Measurements from ENCODE around the gene HSDL2. TPM values are rescaled to one million over a fixed set of nuclear protein-coding genes. Genes with fewer than 3 reads are reported as not detected.

Gene HSDL2
- total RNA-seq, 1 experiment from 2014 or later = 37.0 TPM

GRCh38 chr9:112354081-112354743 lies 25.7 kb upstream of the HSDL2 start:
- H3K27me3 ChIP-seq (ENCODE audit: low read length) = no peaks in the 10 kb centered on the region
- BruUV-seq (replicated peaks) = no TSS peak
- H3K9ac ChIP-seq (ENCODE audit: low read length) = no peak overlapping the region
- no peak overlapping the region for H3K4me3 ChIP-seq (ENCODE audit: low read length)
- H3K9me2 ChIP-seq (replicated peaks; ENCODE audit: low read length) = no peaks in the 10 kb centered on the region
- intact Hi-C loops (cut with micrococcal nuclease) = no loop called here
- no peak for DNase-seq
- CTCF ChIA-PET = no interaction called here
- no peak for TF ChIP-seq CTCF (conservative IDR thresholded peaks at IDR 0.05; ENCODE audit: low read depth, low read length)
- TF ChIP-seq EZH2 (IDR thresholded peaks at IDR 0.05; ENCODE audit: low read length, unreplicated experiment) = no peak
- no peak for TF ChIP-seq EZH2phosphoT487 (IDR thresholded peaks at IDR 0.05; ENCODE audit: borderline replicate concordance, low read length)
- no peak overlapping the region for H3K4me2 ChIP-seq (ENCODE audit: low read length)
- no peaks in the 10 kb centered on the region for H3K36me3 ChIP-seq (ENCODE audit: low read depth, low read length)
- no peak overlapping the region for H3K27ac ChIP-seq (ENCODE audit: low read length)
- H3K9me3 ChIP-seq (ENCODE audit: low read length) = no peaks in the 10 kb centered on the region
- H3K4me1 ChIP-seq (ENCODE audit: insufficient read depth, low read length) = no peaks in the 10 kb centered on the region
- no peaks in the 10 kb centered on the region for H3K79me2 ChIP-seq (ENCODE audit: low read length)
- ATAC-seq = no peak
- POLR2A ChIA-PET (ENCODE audit: unreplicated experiment) = no interaction called here
- no peak overlapping the region for H2AFZ ChIP-seq (ENCODE audit: low read length)
- no peaks in the 10 kb centered on the region for H4K20me1 ChIP-seq (ENCODE audit: low read length)
- H3F3A ChIP-seq (ENCODE audit: low read length, unreplicated experiment) = no peaks in the 10 kb centered on the region

- intact Hi-C loops (cut with micrococcal nuclease) = no loop called here
- ATAC-seq = no peak
- Histone ChIP-seq H3K4me1 (ENCODE audit: insufficient read depth, low read length) (peaks cover 5% of the 10 kb centered on the region; the same call in 1 of the 2 replicates), H4K20me1 (ENCODE audit: low read length) (no peaks in the 10 kb centered on the region), H3K27ac (ENCODE audit: low read length) (no peak overlapping the region), H2AFZ (ENCODE audit: low read length) (no peak overlapping the region), H3K4me2 (ENCODE audit: low read length) (no peak overlapping the region), H3K9me3 (ENCODE audit: low read length) (no peaks in the 10 kb centered on the region), H3K79me2 (ENCODE audit: low read length) (no peaks in the 10 kb centered on the region), H3K36me3 (ENCODE audit: low read depth, low read length) (no peaks in the 10 kb centered on the region), H3K9ac (ENCODE audit: low read length) (no peak overlapping the region), H3K27me3 (ENCODE audit: low read length) (no peaks in the 10 kb centered on the region), H3K4me3 (ENCODE audit: low read length) (no peak overlapping the region), H3F3A (ENCODE audit: low read length, unreplicated experiment) (no peaks in the 10 kb centered on the region), H3K9me2 (replicated peaks; ENCODE audit: low read length) (no peaks in the 10 kb centered on the region)
- TF ChIP-seq EZH2 (IDR thresholded peaks at IDR 0.05; ENCODE audit: low read length, unreplicated experiment) (no peak), EZH2phosphoT487 (IDR thresholded peaks at IDR 0.05; ENCODE audit: borderline replicate concordance, low read length) (no peak), CTCF (conservative IDR thresholded peaks at IDR 0.05; ENCODE audit: low read depth, low read length) (no peak)
- no TSS peak for BruUV-seq (replicated peaks)
- no peak for DNase-seq
- ChIA-PET POLR2A (ENCODE audit: unreplicated experiment) (no interaction called here), CTCF (no interaction called here)
Measured at GRCh38 chr9:112355427-112355897, 24.4 kb upstream of the HSDL2 start.

All from PC-3 (cell line).